GM12864 (cell line): ENCODE results near the gene GPR176.
"Not testable (repeated sequence)": the region's sequence is repeated elsewhere in the genome, so short reads cannot be mapped to it uniquely, and the experiment has no call there.

Experiments
- DNase-seq: peaks from one replicate; pipeline ENCODE4 v3.0.0-alpha.2; 2011; ENCODE audit warnings: low read depth
- H3K4me3 ChIP-seq: 2 replicates; pipeline ENCODE4 v1.5.1; 2011; ENCODE audit warnings: mild to moderate bottlenecking, low read depth, low read length, control low read depth
- TF ChIP-seq, protein P1 (sequence below): IDR thresholded peaks from 2 replicates; pipeline ENCODE4 v1.5.1; 2011; ENCODE audit warnings: low read depth, mild to moderate bottlenecking, moderate library complexity, low read length, control low read depth, inconsistent platforms; ENCODE audit errors: missing control alignments

GPR176 gene

DNA sequence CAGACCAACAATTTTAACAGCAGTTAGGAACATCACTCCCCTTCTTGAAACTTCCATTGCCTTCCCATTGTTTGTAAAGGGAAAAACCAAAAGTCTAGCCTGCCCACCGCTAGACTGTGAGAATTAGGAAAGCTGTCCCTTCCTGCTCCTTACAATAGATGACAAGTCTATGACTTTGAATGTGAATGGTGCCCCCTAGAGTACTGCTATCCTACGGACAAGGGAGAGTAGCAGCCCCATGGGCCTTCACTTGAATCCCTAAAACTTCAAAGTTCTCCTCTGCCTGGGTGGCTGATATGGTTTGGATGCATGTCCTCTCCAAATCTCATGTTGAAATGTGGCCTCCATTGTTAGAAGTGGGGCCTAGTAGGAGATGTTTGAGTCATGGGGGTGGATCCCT is 96.4 kb downstream of the GPR176 start:
- DNase-seq, result no peak
- no peak overlapping the region for H3K4me3 ChIP-seq
- TF ChIP-seq, protein P1, sequence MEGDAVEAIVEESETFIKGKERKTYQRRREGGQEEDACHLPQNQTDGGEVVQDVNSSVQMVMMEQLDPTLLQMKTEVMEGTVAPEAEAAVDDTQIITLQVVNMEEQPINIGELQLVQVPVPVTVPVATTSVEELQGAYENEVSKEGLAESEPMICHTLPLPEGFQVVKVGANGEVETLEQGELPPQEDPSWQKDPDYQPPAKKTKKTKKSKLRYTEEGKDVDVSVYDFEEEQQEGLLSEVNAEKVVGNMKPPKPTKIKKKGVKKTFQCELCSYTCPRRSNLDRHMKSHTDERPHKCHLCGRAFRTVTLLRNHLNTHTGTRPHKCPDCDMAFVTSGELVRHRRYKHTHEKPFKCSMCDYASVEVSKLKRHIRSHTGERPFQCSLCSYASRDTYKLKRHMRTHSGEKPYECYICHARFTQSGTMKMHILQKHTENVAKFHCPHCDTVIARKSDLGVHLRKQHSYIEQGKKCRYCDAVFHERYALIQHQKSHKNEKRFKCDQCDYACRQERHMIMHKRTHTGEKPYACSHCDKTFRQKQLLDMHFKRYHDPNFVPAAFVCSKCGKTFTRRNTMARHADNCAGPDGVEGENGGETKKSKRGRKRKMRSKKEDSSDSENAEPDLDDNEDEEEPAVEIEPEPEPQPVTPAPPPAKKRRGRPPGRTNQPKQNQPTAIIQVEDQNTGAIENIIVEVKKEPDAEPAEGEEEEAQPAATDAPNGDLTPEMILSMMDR, result no peak

DNA sequence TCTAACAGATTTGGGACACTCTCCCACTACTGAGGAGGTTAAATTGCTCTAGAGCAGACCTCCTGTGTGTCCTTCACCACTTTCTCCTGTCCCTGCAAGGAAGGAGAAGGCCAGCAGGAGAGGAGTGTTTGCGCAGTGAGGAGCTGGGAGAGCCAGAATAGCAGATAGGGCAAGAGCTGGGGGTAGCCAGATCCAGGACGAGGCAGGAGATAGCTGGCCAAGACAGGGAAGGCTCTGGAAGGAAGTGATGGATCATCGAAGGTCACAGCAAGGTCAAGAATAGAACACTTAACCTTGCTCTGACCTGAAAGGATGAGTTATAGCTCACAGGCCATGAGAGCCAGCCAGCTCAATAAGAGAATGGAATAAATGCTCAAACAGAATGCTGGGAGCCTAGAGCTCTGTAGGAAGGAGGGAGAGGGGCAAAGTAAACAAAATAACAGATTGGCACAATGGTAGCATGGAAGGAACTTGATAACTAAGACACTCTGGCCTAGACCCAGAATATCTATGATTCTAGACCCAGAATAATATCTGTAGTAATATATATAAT is 99.9 kb downstream of the GPR176 start:
- DNase-seq, result no peak
- H3K4me3 ChIP-seq, result no peak overlapping the region
- TF ChIP-seq, protein P1, result no peak

DNA sequence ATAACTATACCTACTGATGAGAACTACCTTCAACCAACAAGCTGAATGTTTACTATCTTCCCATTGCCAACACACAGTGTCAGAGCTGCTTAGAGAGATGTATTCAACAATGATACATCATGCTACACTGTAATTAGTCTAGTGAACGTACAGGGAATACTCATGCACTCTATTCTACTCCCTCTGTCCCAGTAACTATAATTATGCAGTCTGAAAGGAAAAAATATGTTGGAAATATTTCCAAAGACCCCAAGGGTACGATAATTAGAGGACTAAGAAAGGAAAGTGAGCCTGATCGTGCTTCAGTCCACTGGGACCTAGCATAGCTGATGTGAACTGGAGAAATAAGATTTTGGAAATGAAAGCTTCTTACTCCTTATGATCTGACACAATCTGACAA is 100.5 kb downstream of the GPR176 start:
- no peak for DNase-seq
- H3K4me3 ChIP-seq, result no peak overlapping the region
- TF ChIP-seq, protein P1, result no peak

DNA sequence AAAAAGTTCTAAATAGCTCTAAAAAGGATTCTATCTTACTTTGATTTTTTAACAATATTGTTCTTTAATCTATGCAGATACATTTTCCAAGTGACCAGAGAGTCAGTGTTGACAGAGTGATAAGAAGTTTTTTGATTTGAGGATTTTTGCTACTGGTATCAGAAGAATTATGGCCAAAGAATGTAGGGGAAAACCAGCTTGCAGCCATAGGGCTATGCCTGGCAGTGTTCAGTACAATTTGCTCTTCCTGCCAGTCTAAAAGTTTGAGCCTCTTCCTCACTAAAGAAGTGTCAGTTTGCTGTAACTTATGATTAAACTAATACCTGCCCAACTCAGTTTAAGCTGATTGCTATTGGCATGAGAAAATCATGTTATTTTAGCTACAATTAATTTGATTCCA is 102.2 kb downstream of the GPR176 start:
- H3K4me3 ChIP-seq, result no peak overlapping the region
- TF ChIP-seq, protein P1, result no peak
- DNase-seq, result no peak

DNA sequence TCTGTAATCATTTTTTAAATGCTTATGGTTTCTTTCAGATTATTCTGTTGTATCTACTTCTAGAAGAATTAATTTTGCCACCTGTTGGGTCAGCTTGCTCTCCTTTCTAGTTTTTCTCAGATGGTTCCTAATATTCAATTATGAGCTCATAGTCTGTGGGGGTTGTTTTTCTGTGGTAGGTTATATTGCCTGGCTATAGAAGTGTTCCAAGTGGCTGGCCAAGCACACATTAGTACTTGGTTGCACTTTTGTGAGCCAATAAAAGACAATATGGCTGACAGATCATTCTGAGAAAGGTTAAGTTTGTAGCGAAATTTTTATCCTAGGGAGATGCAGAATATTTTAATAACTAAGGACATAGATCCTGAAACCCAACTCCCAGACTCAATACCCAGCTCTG is 105.6 kb downstream of the GPR176 start:
- no peak overlapping the region for H3K4me3 ChIP-seq
- TF ChIP-seq, protein P1, result no peak
- DNase-seq, result no peak

DNA sequence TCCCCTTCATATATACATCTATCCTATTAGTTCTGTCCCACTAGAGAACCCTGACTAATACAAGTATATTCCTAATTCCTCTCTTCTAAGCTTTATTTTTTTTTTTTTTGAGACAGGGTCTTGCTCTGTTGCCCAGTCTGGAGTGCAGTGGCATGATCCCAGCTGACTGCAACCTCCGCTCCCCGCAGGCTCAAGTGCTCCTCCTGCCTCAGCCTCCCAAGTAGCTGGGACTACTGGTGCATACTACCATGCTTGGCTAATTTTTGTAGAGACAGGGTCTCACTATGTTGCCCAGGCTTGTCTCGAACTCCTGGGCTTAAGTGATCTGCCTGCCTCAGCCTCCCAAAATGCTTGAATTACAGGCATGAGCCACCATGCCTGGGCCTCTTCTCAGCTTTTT is 107.4 kb downstream of the GPR176 start:
- not testable (repeated sequence) for DNase-seq, H3K4me3 ChIP-seq

DNA sequence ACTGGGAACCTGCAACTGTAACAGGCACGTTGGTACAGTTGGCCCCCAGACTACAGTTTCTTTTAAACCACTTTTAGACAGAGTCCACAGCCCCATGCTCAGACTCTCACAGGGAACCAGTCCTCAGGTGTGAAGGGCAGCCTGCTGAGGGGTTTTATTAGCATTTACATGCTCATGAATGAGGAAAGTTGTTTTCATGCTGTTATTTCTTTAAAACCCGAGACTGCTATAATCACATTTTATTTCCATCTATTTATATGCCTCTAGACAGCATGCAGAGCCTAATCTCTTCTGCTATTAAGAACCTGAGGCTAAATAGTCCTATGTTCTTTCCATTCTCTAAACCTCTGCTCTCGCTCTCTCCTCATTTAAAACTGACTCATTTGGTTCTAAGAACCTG is 111.2 kb downstream of the GPR176 start:
- TF ChIP-seq, protein P1, result no peak
- no peak overlapping the region for H3K4me3 ChIP-seq
- DNase-seq, result no peak

DNA sequence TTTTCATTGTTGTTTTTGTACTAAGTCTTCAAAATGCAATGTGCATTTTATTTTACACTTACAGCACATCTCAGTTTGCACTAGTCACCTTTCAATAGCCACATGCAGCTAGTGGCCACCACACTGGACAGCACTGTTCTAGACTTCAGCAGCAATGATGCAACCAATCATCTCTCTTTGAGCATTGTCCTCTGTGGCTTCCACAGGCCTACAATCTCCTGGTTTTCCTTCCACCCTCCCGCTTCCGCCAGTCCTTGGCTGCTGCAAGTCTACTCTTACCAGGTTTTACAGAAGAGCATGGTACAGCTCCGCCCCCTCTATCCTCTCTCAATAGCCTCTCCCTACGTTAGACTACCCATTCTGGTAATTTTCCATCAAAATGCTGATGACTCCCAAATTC is 112.3 kb downstream of the GPR176 start:
- no peak for DNase-seq
- TF ChIP-seq, protein P1, result no peak
- no peak overlapping the region for H3K4me3 ChIP-seq
